Neural crest cell (in vitro differentiated cells): Measurements from ENCODE around the gene APBA2. TPM values are rescaled to one million over a fixed set of nuclear protein-coding genes. Genes with fewer than 3 reads are reported as not detected.

Experiments used
- DNase-seq: peaks from one replicate; pipeline ENCODE4 v3.0.0; 2021; ENCODE audit warnings: low read depth, mixed read lengths, low spot score
- H3K27ac Mint-ChIP-seq: one replicate; pipeline ENCODE4 v1.8.0; 2021; ENCODE audit warnings: mild to moderate bottlenecking, mixed read lengths; ENCODE audit not compliant: unreplicated experiment
- H3K27me3 Mint-ChIP-seq: 2 replicates; pipeline ENCODE4 v1.8.0; 2021; ENCODE audit warnings: low read depth, mild to moderate bottlenecking, mixed read lengths
- H3K36me3 Mint-ChIP-seq: 2 replicates; pipeline ENCODE4 v1.8.0; 2021; ENCODE audit warnings: low read depth, mild to moderate bottlenecking, mixed read lengths
- H3K4me1 Mint-ChIP-seq: 2 replicates; pipeline ENCODE4 v1.8.0; 2021; ENCODE audit warnings: mixed read lengths
- H3K4me3 Mint-ChIP-seq: one replicate; pipeline ENCODE4 v1.8.0; 2021; ENCODE audit warnings: mild to moderate bottlenecking, mixed read lengths
- H3K9me3 Mint-ChIP-seq: 2 replicates; pipeline ENCODE4 v1.8.0; 2021; ENCODE audit warnings: mixed read lengths
- total RNA-seq: library from RNA; stranded (reverse); gene quantifications from 2 replicates; pipeline ENCODE4 v1.2.1, GENCODE V29; 2021
- TF ChIP-seq, protein P1 (sequence below): fragments of 200-600 bp; sonication (generic); conservative IDR thresholded peaks from 2 replicates; pipeline ENCODE4 v1.5.0; 2021; ENCODE audit warnings: antibody characterized with exemption, mild to moderate bottlenecking

The APBA2 gene
- total RNA-seq, 1 donor from 2014 or later: 79.9 TPM

DNA sequence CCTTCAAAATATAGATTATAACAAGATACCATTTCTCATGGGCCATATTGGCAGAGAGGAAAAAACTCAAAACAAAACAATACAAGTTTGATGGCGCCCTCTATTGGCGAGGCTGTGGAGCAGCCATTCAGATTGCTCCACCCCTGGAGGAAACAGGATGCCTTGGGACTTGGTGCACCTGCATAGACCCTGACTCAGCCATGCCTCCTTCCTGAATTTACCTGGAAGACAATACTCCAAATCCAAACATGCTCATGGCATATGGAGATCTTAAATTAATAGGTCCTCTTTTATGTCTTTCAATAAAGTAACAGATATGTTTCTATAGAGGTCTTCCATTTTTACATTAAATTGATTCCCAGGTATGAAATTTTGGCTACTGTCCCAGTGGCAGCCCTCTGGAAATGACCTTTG is 90.0 kb downstream of the APBA2 start:
- peak; percentile 70 for DNase-seq
- H3K9me3 Mint-ChIP-seq: no peaks in the 10 kb centered on the region
- H3K4me3 Mint-ChIP-seq: no peak overlapping the region
- no peak overlapping the region for H3K27ac Mint-ChIP-seq
- H3K36me3 Mint-ChIP-seq: peaks cover 7% of the 10 kb centered on the region
- peaks cover 34% of the 10 kb centered on the region for H3K4me1 Mint-ChIP-seq
- TF ChIP-seq, protein P1, sequence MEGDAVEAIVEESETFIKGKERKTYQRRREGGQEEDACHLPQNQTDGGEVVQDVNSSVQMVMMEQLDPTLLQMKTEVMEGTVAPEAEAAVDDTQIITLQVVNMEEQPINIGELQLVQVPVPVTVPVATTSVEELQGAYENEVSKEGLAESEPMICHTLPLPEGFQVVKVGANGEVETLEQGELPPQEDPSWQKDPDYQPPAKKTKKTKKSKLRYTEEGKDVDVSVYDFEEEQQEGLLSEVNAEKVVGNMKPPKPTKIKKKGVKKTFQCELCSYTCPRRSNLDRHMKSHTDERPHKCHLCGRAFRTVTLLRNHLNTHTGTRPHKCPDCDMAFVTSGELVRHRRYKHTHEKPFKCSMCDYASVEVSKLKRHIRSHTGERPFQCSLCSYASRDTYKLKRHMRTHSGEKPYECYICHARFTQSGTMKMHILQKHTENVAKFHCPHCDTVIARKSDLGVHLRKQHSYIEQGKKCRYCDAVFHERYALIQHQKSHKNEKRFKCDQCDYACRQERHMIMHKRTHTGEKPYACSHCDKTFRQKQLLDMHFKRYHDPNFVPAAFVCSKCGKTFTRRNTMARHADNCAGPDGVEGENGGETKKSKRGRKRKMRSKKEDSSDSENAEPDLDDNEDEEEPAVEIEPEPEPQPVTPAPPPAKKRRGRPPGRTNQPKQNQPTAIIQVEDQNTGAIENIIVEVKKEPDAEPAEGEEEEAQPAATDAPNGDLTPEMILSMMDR: peak; percentile 83
- H3K27me3 Mint-ChIP-seq: no peaks in the 10 kb centered on the region

DNA sequence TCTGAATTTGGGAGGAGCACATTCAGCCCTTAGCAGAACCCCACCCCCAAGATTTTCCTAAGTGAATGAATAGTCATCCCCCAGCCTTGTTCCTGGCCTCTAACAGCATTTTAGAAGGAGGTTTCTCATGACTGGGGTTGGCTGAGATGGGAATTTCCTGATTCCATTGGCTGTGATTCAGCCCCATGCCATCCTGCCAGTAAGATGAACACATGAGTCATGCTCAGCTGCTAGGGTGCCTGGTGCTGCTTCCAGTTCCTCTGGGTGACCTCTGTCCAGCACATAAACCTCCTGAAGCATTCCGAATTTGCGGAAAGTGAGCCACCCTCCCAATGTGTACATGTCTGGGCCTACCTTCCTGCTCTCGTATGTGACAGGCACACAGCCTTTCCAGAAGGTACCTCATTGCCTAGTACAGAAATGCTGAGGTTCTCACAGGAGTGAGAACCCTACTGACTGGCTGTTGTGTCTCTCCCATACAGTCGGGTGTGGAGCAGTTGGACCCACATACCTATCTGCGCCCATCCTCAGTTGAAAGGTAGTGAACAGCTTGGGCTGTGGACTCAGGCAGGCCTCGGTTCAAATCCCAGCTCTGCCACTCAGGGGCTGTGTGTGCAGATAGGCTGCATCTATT is 91.7 kb downstream of the APBA2 start:
- Mint-ChIP-seq H3K9me3 (peaks cover 3% of the 10 kb centered on the region), H3K4me1 (peaks cover 24% of the 10 kb centered on the region), H3K4me3 (no peak overlapping the region), H3K36me3 (peaks cover 9% of the 10 kb centered on the region), H3K27ac (no peak overlapping the region), H3K27me3 (peaks cover 3% of the 10 kb centered on the region)
- DNase-seq: no peak
- TF ChIP-seq, protein P1: no peak

DNA sequence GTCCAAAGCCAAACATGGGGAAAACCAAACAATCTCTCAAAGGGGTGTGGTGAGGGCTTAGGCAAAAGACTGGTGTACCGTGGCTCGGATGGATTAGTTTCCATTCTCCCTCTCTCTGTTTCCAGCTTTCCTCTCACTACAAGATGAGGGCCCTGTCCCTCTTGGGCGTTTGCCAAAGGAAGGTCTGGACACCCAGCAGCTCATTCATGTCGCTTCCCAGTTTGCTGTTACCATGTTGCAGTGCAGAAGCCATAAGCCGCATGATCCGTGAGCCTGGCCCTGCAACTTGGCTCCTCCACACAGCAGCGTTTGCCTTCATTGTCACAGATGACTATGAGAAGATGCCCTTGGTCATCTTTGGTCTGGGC is 92.2 kb downstream of the APBA2 start:
- TF ChIP-seq, protein P1: no peak
- Mint-ChIP-seq H3K27me3 (peaks cover 3% of the 10 kb centered on the region), H3K36me3 (peaks cover 9% of the 10 kb centered on the region), H3K9me3 (peaks cover 3% of the 10 kb centered on the region), H3K4me3 (no peak overlapping the region), H3K4me1 (peaks cover 24% of the 10 kb centered on the region), H3K27ac (no peak overlapping the region)
- no peak for DNase-seq

DNA sequence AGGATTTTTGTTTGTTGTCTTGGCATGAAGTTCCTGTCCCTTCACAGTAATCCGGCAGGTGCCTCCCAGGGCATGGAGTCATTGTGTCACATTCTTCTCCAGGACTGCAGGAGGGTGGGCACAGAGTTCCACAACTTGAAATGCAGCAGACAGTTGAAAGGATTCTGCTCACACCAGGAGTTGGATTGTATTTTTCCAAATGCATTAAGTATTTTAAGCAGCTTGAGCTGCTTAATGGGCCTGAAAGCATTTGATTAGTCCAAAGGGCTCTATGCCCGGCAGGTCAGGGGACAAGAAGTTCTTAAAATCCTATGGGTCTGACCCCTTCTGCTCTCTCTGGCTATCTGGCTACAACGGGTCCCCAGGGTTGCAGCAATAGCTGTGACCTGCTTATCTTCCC is 92.9 kb downstream of the APBA2 start:
- TF ChIP-seq, protein P1: no peak
- Mint-ChIP-seq H3K4me1 (peaks cover 24% of the 10 kb centered on the region), H3K4me3 (no peak overlapping the region), H3K27ac (peak overlapping the region; percentile 2), H3K9me3 (peaks cover 3% of the 10 kb centered on the region), H3K27me3 (peaks cover 3% of the 10 kb centered on the region), H3K36me3 (peaks cover 9% of the 10 kb centered on the region)
- no peak for DNase-seq

DNA sequence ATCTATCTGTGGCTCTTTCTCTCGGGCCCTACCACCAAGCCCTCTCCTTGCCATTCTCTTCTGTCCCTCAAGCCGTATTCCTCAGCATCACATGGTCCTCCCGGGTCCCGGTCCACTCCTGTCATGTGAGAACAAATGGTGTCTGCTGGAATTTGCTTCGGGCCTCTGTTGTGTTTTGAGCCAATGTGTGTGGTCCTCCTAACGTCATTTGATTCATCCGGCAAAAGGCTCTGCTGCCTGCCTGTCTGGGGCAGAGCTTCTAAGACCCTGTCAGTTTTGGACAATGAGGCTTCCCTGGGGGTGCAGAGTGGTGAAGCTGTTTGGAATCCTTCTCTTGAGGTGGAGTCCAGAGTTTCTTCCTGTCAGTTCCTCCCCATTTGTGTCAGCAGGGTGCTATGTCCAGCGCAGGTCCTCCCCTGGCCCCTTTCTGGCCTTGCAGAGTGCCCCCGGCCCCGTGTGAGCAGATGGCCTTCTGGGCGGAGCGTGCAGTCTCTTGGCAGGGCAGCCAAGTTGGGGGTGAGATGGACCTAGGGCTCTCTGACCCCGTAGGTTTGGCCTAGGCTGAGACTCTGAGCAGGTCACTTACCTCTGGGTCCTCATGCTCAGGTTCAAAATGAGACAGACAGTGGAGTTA is 93.6 kb downstream of the APBA2 start:
- Mint-ChIP-seq H3K27ac (peak overlapping the region; percentile 2), H3K36me3 (peaks cover 9% of the 10 kb centered on the region), H3K4me3 (no peak overlapping the region), H3K27me3 (peaks cover 3% of the 10 kb centered on the region), H3K4me1 (peaks cover 24% of the 10 kb centered on the region), H3K9me3 (peaks cover 3% of the 10 kb centered on the region)
- TF ChIP-seq, protein P1: no peak
- no peak for DNase-seq
